ENCODE results near the gene CUX1. TPM values are rescaled to one million over a fixed set of nuclear protein-coding genes. Genes with fewer than 3 reads are reported as not detected.
"Not testable (repeated sequence)": the region's sequence is repeated elsewhere in the genome, so short reads cannot be mapped to it uniquely, and the experiment has no call there.

CUX1 gene
- total RNA-seq, 3 donors from 2014 or later, result 35.1 to 54.4 (median 41.1) TPM

- DNase-seq (ENCODE audit: low spot score in 2 of 2), result no peak
- no peak overlapping the region for H3K27ac ChIP-seq
Measured at GRCh38 chr7:102175423-102176170, 358.2 kb downstream of the CUX1 start.

DNA sequence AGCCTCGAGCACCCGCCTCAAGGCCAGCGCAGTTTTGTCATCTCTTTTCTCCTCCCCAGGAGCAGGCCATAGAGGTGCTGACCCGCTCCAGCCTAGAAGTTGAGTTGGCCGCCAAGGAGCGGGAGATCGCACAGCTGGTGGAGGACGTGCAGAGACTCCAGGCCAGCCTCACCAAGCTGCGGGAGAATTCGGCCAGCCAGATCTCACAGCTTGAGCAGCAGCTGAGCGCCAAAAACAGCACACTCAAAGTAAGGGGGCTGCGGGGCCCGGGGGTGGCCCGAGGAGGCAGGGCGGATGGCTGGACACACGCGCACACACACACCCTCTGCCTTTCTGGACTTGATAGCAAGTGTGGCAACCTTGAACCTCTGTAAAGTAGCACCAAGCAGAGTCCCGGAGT is 361.0 kb downstream of the CUX1 start:
- intact Hi-C loops (cut with DNase I; ENCODE audit: low total_unique reads), result loop anchor here (5.0 kb wide), 1 partner anchor 941 kb away; the partner anchor contains the start of gene CLDN15
- no peaks in the 10 kb centered on the region for H3K4me1 ChIP-seq
- H3K36me3 ChIP-seq, result no peaks in the 10 kb centered on the region
- H3K9me3 ChIP-seq, result no peaks in the 10 kb centered on the region
- DNase-seq (ENCODE audit: low spot score in 2 of 2), result no peak
- H3K4me3 ChIP-seq, result no peak overlapping the region
- TF ChIP-seq POLR2A (IDR thresholded peaks at IDR 0.05) (no peak), POLR2AphosphoS5 (IDR thresholded peaks at IDR 0.05) (no peak)
- TF ChIP-seq, protein P1, sequence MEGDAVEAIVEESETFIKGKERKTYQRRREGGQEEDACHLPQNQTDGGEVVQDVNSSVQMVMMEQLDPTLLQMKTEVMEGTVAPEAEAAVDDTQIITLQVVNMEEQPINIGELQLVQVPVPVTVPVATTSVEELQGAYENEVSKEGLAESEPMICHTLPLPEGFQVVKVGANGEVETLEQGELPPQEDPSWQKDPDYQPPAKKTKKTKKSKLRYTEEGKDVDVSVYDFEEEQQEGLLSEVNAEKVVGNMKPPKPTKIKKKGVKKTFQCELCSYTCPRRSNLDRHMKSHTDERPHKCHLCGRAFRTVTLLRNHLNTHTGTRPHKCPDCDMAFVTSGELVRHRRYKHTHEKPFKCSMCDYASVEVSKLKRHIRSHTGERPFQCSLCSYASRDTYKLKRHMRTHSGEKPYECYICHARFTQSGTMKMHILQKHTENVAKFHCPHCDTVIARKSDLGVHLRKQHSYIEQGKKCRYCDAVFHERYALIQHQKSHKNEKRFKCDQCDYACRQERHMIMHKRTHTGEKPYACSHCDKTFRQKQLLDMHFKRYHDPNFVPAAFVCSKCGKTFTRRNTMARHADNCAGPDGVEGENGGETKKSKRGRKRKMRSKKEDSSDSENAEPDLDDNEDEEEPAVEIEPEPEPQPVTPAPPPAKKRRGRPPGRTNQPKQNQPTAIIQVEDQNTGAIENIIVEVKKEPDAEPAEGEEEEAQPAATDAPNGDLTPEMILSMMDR (IDR thresholded peaks at IDR 0.05), result no peak
- no peaks in the 10 kb centered on the region for H3K27me3 ChIP-seq
- H3K27ac ChIP-seq, result no peak overlapping the region

More at GRCh38 chr7:102175423-102176170, 358.2 kb downstream of the CUX1 start:
- intact Hi-C loops (cut with DNase I; ENCODE audit: low total_unique reads), result loop anchor here (5.0 kb wide), 1 partner anchor 938 kb away; the partner anchor contains the start of gene CLDN15
- Histone ChIP-seq H3K9me3 (no peaks in the 10 kb centered on the region), H3K36me3 (no peaks in the 10 kb centered on the region), H3K4me3 (no peak overlapping the region), H3K27me3 (no peaks in the 10 kb centered on the region), H3K4me1 (no peaks in the 10 kb centered on the region)
- TF ChIP-seq POLR2A (IDR thresholded peaks at IDR 0.05), result no peak
- no peak for TF ChIP-seq POLR2AphosphoS5 (IDR thresholded peaks at IDR 0.05)
- TF ChIP-seq, protein P1 (IDR thresholded peaks at IDR 0.05), result no peak

DNA sequence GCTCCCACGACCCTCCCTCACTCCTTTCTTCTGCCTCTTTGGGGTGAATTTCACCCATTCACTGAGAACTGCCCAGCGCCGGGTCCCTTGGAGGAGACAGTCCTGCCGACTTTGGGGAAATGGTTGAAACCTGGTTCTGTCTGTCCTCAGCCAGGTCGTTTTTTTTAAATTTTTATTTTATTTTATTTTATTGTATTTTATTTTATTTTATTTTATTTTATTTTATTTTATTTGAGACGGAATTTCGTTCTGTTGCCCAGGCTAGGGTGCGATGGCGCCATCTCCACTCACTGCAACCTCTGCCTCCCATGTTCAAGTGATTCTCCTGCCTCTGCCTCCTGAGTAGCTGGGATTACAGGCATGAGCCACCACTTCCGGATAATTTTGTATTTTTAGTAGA is 363.3 kb downstream of the CUX1 start:
- Histone ChIP-seq H3K36me3 (no peaks in the 10 kb centered on the region), H3K27ac (no peak overlapping the region), H3K27me3 (no peaks in the 10 kb centered on the region), H3K4me1 (no peaks in the 10 kb centered on the region), H3K4me3 (no peak overlapping the region), H3K9me3 (no peaks in the 10 kb centered on the region)
- intact Hi-C loops (cut with DNase I; ENCODE audit: low total_unique reads), result no loop called here
- no peak for DNase-seq (ENCODE audit: low spot score in 2 of 2)
- TF ChIP-seq, protein P1 (IDR thresholded peaks at IDR 0.05), result no peak
- TF ChIP-seq POLR2A (IDR thresholded peaks at IDR 0.05), result no peak

- no peak overlapping the region for H3K4me3 ChIP-seq
- H3K4me1 ChIP-seq, result no peaks in the 10 kb centered on the region
- H3K27me3 ChIP-seq, result no peaks in the 10 kb centered on the region
- no peaks in the 10 kb centered on the region for H3K9me3 ChIP-seq
- TF ChIP-seq POLR2A (IDR thresholded peaks at IDR 0.05) (no peak), POLR2AphosphoS5 (IDR thresholded peaks at IDR 0.05) (no peak)
- TF ChIP-seq, protein P1 (IDR thresholded peaks at IDR 0.05), result no peak
- intact Hi-C loops (cut with DNase I; ENCODE audit: low total_unique reads), result no loop called here
- DNase-seq (ENCODE audit: low spot score in 2 of 2), result no peak
- no peaks in the 10 kb centered on the region for H3K36me3 ChIP-seq
- no peak overlapping the region for H3K27ac ChIP-seq
Measured at GRCh38 chr7:102181517-102181916, 364.1 kb downstream of the CUX1 start.

GRCh38 chr7:102182016-102182415 is 364.6 kb downstream of the CUX1 start:
- intact Hi-C loops (cut with DNase I; ENCODE audit: low total_unique reads), result no loop called here
- Histone ChIP-seq H3K27ac (no peak overlapping the region), H3K4me3 (no peak overlapping the region), H3K4me1 (no peaks in the 10 kb centered on the region), H3K27me3 (no peaks in the 10 kb centered on the region), H3K36me3 (no peaks in the 10 kb centered on the region), H3K9me3 (no peaks in the 10 kb centered on the region)
- TF ChIP-seq, protein P1 (IDR thresholded peaks at IDR 0.05), result no peak
- TF ChIP-seq POLR2A (IDR thresholded peaks at IDR 0.05) (no peak), POLR2AphosphoS5 (IDR thresholded peaks at IDR 0.05) (no peak)
- no peak for DNase-seq (ENCODE audit: low spot score in 2 of 2)

DNA sequence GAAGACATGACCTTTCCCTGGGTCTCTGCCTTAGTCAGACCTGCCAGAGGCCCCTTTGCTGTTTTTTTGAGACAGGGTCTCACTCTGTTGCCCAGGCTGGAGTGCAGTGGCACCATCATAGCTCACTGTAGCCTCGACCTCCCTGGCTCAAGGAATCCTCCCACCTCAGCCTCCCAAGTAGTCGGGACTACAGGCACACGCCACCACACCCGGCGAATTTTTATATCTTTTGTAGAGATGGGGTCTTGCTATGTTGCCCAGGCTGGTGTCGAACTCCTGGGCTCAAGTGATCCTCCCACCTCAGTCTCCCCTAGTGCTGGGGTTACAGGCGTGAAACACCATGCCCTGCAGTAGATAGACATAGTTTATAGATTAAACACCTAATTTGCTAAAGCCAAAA is 366.4 kb downstream of the CUX1 start:
- H3K36me3 ChIP-seq; intact Hi-C loops (cut with DNase I; ENCODE audit: low total_unique reads); H3K27ac ChIP-seq: not testable (repeated sequence)

More for the DNA sequence above, 366.4 kb downstream of the CUX1 start:
- not testable (repeated sequence) for H3K27me3 ChIP-seq; H3K4me3 ChIP-seq; DNase-seq (ENCODE audit: low spot score in 2 of 2); H3K4me1 ChIP-seq; H3K9me3 ChIP-seq

Data from breast epithelium (tissue), 4 donors.